Hepatocyte (in vitro differentiated cells): ENCODE data around the gene PLA2G5. TPM values are rescaled to one million over a fixed set of nuclear protein-coding genes. Genes with fewer than 3 reads are reported as not detected.

Source experiments
- DNase-seq: peaks from one replicate; pipeline ENCODE4 v3.0.0-alpha.2; 2016; ENCODE audit warnings: low spot score
- H2AFZ ChIP-seq: fragments of 200-600 bp; sonication (generic); 2 replicates; pipeline ENCODE4 v1.6.0; 2016; ENCODE audit warnings: antibody characterized with exemption, mild to moderate bottlenecking
- H3K27ac ChIP-seq: fragments of 200-600 bp; sonication (generic); 2 replicates; pipeline ENCODE4 v1.5.1; 2016; ENCODE audit warnings: mild to moderate bottlenecking
- H3K27me3 ChIP-seq: fragments of 200-600 bp; sonication (generic); 2 replicates; pipeline ENCODE4 v1.6.1; 2016
- H3K36me3 ChIP-seq: fragments of 200-600 bp; sonication (generic); replicated peaks from 2 replicates; pipeline ENCODE4 v1.5.1; 2016; ENCODE audit warnings: low read depth; ENCODE audit not compliant: insufficient read depth
- H3K4me1 ChIP-seq: fragments of 200-600 bp; sonication (generic); 2 replicates; pipeline ENCODE4 v1.5.1; 2016; ENCODE audit warnings: mild to moderate bottlenecking, moderate library complexity; ENCODE audit not compliant: insufficient read depth
- H3K4me2 ChIP-seq: fragments of 200-600 bp; sonication (generic); 2 replicates; pipeline ENCODE4 v1.6.0; 2016
- H3K4me3 ChIP-seq: fragments of 200-600 bp; sonication (generic); 2 replicates; pipeline ENCODE4 v1.5.1; 2016; ENCODE audit warnings: mild to moderate bottlenecking
- H3K79me2 ChIP-seq: fragments of 200-600 bp; sonication (generic); 2 replicates; pipeline ENCODE4 v1.6.0; 2017; ENCODE audit warnings: mild to moderate bottlenecking
- H3K9me2 ChIP-seq: fragments of 200-600 bp; sonication (generic); replicated peaks from 2 replicates; pipeline ENCODE4 v1.6.0; 2017; ENCODE audit warnings: mild to moderate bottlenecking; ENCODE audit not compliant: insufficient read depth
- H3K9me3 ChIP-seq: fragments of 200-600 bp; sonication (generic); 2 replicates; pipeline ENCODE4 v1.5.1; 2016; ENCODE audit warnings: low read depth, mild to moderate bottlenecking
- H4K20me1 ChIP-seq: fragments of 200-600 bp; sonication (generic); 2 replicates; pipeline ENCODE4 v1.6.0; 2016; ENCODE audit warnings: mild to moderate bottlenecking; ENCODE audit not compliant: insufficient read depth, poor library complexity, severe bottlenecking
- EZH2 ChIP-seq: fragments of 200-600 bp; sonication (generic); IDR thresholded peaks from 2 replicates; pipeline ENCODE4 v1.6.1; 2016; ENCODE audit warnings: antibody characterized with exemption, mild to moderate bottlenecking, borderline replicate concordance
- EZH2phosphoT487 ChIP-seq: fragments of 200-600 bp; sonication (generic); IDR thresholded peaks from one replicate; pipeline ENCODE4 v1.6.1; 2018; ENCODE audit warnings: antibody characterized with exemption, mild to moderate bottlenecking, low read depth, moderate library complexity; ENCODE audit not compliant: unreplicated experiment, severe bottlenecking
- WGBS: methylation state at CpG from one replicate; pipeline ENCODE4 v1.1.6; 2016; ENCODE audit warnings: low lambda C conversion rate; ENCODE audit errors: missing lambda C conversion rate; 5-methylcytosine and 5-hydroxymethylcytosine counted together
- polyA plus RNA-seq: library from polyadenylated mRNA; unstranded; fragments of >200 nt; fragmentation: Nextera tagmentation; extraction: Ambion mirVana; gene quantifications from 2 replicates; pipeline ENCODE4 v1.2.1, GENCODE V29; 2016
- total RNA-seq: library from RNA; depleted of rRNA; stranded (reverse); fragments of >200 nt; gene quantifications from 2 replicates; pipeline ENCODE4 v1.2.3, GENCODE V29; 2014
- TF ChIP-seq, protein P1 (sequence below): fragments of 200-600 bp; sonication (generic); IDR thresholded peaks from 2 replicates; pipeline ENCODE4 v1.5.1; 2016; ENCODE audit warnings: antibody characterized with exemption, mild to moderate bottlenecking; ENCODE audit not compliant: poor library complexity

The PLA2G5 gene
- total and polyA plus RNA-seq, 2 experiments from 2014 or later = 24.9 to 29.4 TPM

DNA sequence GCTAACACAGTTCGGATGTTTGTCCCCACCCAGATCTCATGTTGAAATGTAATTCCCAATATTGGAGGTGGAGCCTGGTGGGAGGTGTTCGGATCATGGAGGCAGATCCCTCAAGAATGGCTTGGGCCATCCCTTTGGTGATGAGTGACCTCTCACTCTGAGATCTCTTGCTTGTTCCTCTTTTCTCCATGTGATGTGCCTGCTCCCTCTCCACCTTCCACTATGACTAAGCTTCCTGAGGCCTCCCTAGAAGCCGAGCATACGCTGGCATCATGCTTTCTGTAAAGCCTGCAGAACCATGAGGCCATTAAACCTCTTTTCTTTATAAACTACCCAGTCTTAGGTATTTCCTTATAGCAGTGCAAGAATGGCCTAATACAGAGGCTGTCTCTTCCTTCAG is 8.1 kb upstream of the PLA2G5 start:
- Histone ChIP-seq H3K79me2 (no peaks in the 10 kb centered on the region), H3K4me3 (no peak overlapping the region), H2AFZ (no peak overlapping the region), H3K9me2 (no peaks in the 10 kb centered on the region), H3K27me3 (no peaks in the 10 kb centered on the region), H3K4me2 (no peak overlapping the region), H3K9me3 (no peaks in the 10 kb centered on the region), H3K4me1 (peaks cover 5% of the 10 kb centered on the region), H3K36me3 (no peaks in the 10 kb centered on the region), H3K27ac (no peak overlapping the region), H4K20me1 (no peaks in the 10 kb centered on the region)
- no peak for DNase-seq
- TF ChIP-seq, protein P1, sequence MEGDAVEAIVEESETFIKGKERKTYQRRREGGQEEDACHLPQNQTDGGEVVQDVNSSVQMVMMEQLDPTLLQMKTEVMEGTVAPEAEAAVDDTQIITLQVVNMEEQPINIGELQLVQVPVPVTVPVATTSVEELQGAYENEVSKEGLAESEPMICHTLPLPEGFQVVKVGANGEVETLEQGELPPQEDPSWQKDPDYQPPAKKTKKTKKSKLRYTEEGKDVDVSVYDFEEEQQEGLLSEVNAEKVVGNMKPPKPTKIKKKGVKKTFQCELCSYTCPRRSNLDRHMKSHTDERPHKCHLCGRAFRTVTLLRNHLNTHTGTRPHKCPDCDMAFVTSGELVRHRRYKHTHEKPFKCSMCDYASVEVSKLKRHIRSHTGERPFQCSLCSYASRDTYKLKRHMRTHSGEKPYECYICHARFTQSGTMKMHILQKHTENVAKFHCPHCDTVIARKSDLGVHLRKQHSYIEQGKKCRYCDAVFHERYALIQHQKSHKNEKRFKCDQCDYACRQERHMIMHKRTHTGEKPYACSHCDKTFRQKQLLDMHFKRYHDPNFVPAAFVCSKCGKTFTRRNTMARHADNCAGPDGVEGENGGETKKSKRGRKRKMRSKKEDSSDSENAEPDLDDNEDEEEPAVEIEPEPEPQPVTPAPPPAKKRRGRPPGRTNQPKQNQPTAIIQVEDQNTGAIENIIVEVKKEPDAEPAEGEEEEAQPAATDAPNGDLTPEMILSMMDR = no peak
- TF ChIP-seq EZH2phosphoT487 (no peak), EZH2 (no peak)
- WGBS = 95% methylated on average over 4 of the region's 4 CpGs

DNA sequence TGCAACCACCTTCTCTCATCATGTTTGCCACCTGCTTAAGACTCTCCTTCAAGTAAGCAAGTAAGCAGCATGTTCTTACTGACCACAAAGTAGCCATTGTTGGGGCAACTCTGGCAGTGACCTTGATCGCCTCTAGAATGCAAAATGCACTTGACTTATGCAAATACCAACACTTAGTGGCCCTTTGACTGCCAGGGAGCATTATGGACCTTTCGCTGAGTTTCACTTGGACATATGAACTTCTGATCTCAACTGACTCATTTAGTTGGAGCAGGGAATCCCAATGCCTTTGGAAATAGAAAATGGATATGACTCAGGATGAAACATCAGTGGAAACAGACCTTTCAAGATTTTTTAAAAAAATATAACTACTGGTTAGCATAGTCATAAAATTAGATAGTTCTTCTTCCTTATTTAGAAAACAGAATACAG is 6.1 kb upstream of the PLA2G5 start:
- no peak for DNase-seq
- Histone ChIP-seq H3K79me2 (no peaks in the 10 kb centered on the region), H2AFZ (no peak overlapping the region), H3K36me3 (no peaks in the 10 kb centered on the region), H4K20me1 (no peaks in the 10 kb centered on the region), H3K4me1 (no peaks in the 10 kb centered on the region), H3K27ac (no peak overlapping the region), H3K9me3 (no peaks in the 10 kb centered on the region), H3K4me3 (no peak overlapping the region), H3K9me2 (no peaks in the 10 kb centered on the region), H3K27me3 (no peaks in the 10 kb centered on the region), H3K4me2 (no peak overlapping the region)
- TF ChIP-seq EZH2phosphoT487 = no peak
- TF ChIP-seq, protein P1 = no peak
- TF ChIP-seq EZH2 = no peak
- whole genome bisulfite sequencing = 94% methylated on average over 2 of the region's 2 CpGs

DNA sequence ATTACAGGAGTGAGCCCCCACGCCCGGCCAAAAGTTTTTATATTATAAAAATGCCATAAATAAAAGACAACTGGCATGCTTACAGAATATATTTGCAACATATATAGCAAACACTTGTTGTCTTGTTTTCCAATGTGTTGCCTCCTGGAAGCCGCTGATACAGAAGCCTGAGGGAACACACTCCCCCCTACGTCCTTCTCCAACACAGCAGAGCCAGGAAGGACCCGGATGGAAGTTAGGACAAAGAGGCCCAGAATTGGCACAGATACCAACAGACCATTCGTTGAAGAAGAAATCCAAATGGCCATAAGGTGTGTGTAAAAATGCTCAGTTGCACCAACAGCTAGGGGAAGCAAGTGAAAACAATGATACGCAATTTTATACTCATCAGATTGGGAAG is 1.3 kb upstream of the PLA2G5 start:
- no peak for DNase-seq
- Histone ChIP-seq H3K4me3 (no peak overlapping the region), H3K27ac (no peak overlapping the region), H3K4me2 (no peak overlapping the region), H3K79me2 (no peaks in the 10 kb centered on the region), H3K9me2 (no peaks in the 10 kb centered on the region), H3K36me3 (no peaks in the 10 kb centered on the region), H2AFZ (no peak overlapping the region), H3K27me3 (no peaks in the 10 kb centered on the region), H3K4me1 (no peaks in the 10 kb centered on the region), H3K9me3 (no peaks in the 10 kb centered on the region), H4K20me1 (no peaks in the 10 kb centered on the region)
- 94% methylated on average over 7 of the region's 7 CpGs for WGBS
- TF ChIP-seq, protein P1 = no peak

DNA sequence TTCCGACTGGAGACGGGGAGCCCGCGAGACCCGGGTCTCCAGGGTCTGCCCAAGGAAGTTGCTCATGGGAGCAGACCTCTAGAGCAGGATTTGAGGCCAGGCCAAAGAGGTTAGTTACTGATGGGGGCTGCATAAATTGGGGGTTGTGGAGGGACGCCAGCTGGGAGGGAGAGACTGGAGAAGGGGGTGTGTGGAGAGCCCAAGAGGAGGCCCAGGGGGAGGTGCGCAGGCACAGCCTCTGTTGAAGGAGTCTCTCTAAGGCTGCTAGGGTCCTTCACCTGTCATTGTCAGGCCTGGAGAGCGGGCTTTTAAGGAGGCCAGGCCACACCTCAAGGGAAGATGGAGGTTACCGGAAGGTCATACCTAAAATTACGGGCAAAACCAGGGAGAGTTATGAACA is 363 bp downstream of the PLA2G5 start:
- no peak for TF ChIP-seq EZH2
- TF ChIP-seq EZH2phosphoT487 = no peak
- TF ChIP-seq, protein P1 = no peak
- 95% methylated on average over 10 of the region's 10 CpGs for WGBS
- no peaks in the 10 kb centered on the region for H3K79me2 ChIP-seq
- H3K4me1 ChIP-seq = no peaks in the 10 kb centered on the region
- H3K27me3 ChIP-seq = no peaks in the 10 kb centered on the region
- H4K20me1 ChIP-seq = no peaks in the 10 kb centered on the region
- no peak overlapping the region for H3K4me2 ChIP-seq
- no peak for DNase-seq
- no peaks in the 10 kb centered on the region for H3K36me3 ChIP-seq
- H3K27ac ChIP-seq = no peak overlapping the region
- H3K4me3 ChIP-seq = no peak overlapping the region
- no peaks in the 10 kb centered on the region for H3K9me3 ChIP-seq
- no peaks in the 10 kb centered on the region for H3K9me2 ChIP-seq
- H2AFZ ChIP-seq = no peak overlapping the region
